H1 (cell line): Measurements from ENCODE around the gene CRHR2. TPM values are rescaled to one million over a fixed set of nuclear protein-coding genes. Genes with fewer than 3 reads are reported as not detected.

Experiments used
- CTCF ChIA-PET: fragments of 300-600 bp; sonication (Branson Sonifier 250); formaldehyde crosslinking; loops from one replicate; lab custom pipeline; 2021; ENCODE audit not compliant: partially characterized antibody; lab: Charles Lee
- POLR2A ChIA-PET: fragments of 300-600 bp; sonication (Branson Sonifier 250); formaldehyde crosslinking; loops from one replicate; lab custom pipeline; 2021; ENCODE audit warnings: inconsistent platforms; ENCODE audit not compliant: partially characterized antibody; lab: Charles Lee
- DNase-seq, 2 experiments: peaks; one replicate each; pipeline versions ENCODE4 v3.0.0 to v3.0.0-alpha.2; 2010 to 2022; ENCODE audit warnings: low spot score in 2 of 2, low read depth in 1 of 2, mixed read lengths in 1 of 2
- FAIRE-seq: peaks from 2 replicates; lab custom pipeline; 2011; peaks lifted over from hg19 to GRCh38; lab: Jason Lieb, UNC
- H2AFZ ChIP-seq: 2 replicates; pipeline ENCODE4 v1.8.1; 2012; ENCODE audit warnings: low read length, inconsistent platforms
- H2AK5ac ChIP-seq: 2 replicates; pipeline ENCODE4 v1.6.1; 2013; ENCODE audit warnings: low read depth, low read length
- H2BK120ac ChIP-seq: replicated peaks from 2 replicates; pipeline ENCODE3; 2013; ENCODE audit warnings: low read depth, low read length, inconsistent platforms
- H2BK12ac ChIP-seq: 2 replicates; pipeline ENCODE4 v1.6.1; 2013; ENCODE audit warnings: low read depth, low read length
- H2BK15ac ChIP-seq: 2 replicates; pipeline ENCODE4 v1.6.1; 2013; ENCODE audit warnings: low read length
- H2BK20ac ChIP-seq: 2 replicates; pipeline ENCODE4 v1.6.1; 2013; ENCODE audit warnings: low read length
- H2BK5ac ChIP-seq: 2 replicates; pipeline ENCODE4 v1.6.1; 2013; ENCODE audit warnings: low read depth, low read length
- H3K14ac ChIP-seq: 2 replicates; pipeline ENCODE4 v1.6.1; 2013; ENCODE audit warnings: inconsistent platforms; ENCODE audit not compliant: insufficient read length
- H3K18ac ChIP-seq: 2 replicates; pipeline ENCODE4 v1.6.1; 2013; ENCODE audit warnings: low read length; ENCODE audit errors: extremely low read depth
- H3K23ac ChIP-seq: 2 replicates; pipeline ENCODE4 v1.6.1; 2013; ENCODE audit warnings: inconsistent platforms; ENCODE audit not compliant: insufficient read length
- H3K23me2 ChIP-seq: 2 replicates; pipeline ENCODE4 v1.6.1; 2013; ENCODE audit warnings: low read depth, low read length
- H3K27ac ChIP-seq: 2 replicates; pipeline ENCODE4 v1.6.1; 2011; ENCODE audit warnings: low read depth, low read length, inconsistent platforms
- H3K27me3 ChIP-seq, 4 experiments: replicated peaks in 1 of 4; 1 replicate in 1 of 4; 2 replicates in 3 of 4; pipeline versions ENCODE4 v1.6.1 to v1.8.1; 2011 to 2013; ENCODE audit warnings: low read length in 3 of 4, mild to moderate bottlenecking in 3 of 4, inconsistent platforms in 2 of 4, mixed read lengths in 2 of 4, moderate library complexity in 1 of 4; ENCODE audit not compliant: control insufficient read depth in 3 of 4, insufficient read depth in 3 of 4; ENCODE audit errors: extremely low read depth in 1 of 4
- H3K36me3 ChIP-seq, 4 experiments: 2 replicates each; pipeline versions ENCODE4 v1.6.1 to v1.8.1; 2011 to 2013; ENCODE audit warnings: mild to moderate bottlenecking in 4 of 4, low read length in 3 of 4, moderate library complexity in 2 of 4, control low read depth in 1 of 4, inconsistent platforms in 1 of 4; ENCODE audit not compliant: insufficient read depth in 4 of 4, control insufficient read depth in 2 of 4
- H3K4ac ChIP-seq: replicated peaks from 2 replicates; pipeline ENCODE3; 2013; ENCODE audit warnings: low read length, low read depth, mixed read lengths, inconsistent platforms; ENCODE audit not compliant: insufficient read length
- H3K4me1 ChIP-seq, 4 experiments: replicated peaks in 1 of 4; 1 replicate in 1 of 4; 2 replicates in 3 of 4; pipeline versions ENCODE4 v1.6.1 to v1.8.1; 2011 to 2013; ENCODE audit warnings: low read length in 3 of 4, inconsistent platforms in 2 of 4, mixed read lengths in 1 of 4; ENCODE audit not compliant: insufficient read depth in 4 of 4, control insufficient read depth in 3 of 4
- H3K4me2 ChIP-seq, 2 experiments: 2 replicates each; pipeline versions ENCODE4 v1.6.1 to v1.8.1; 2011 to 2013; ENCODE audit warnings: low read depth in 2 of 2, low read length in 2 of 2, control low read depth in 1 of 2, inconsistent platforms in 1 of 2, mild to moderate bottlenecking in 1 of 2; ENCODE audit not compliant: insufficient read depth in 1 of 2
- H3K4me3 ChIP-seq, 4 experiments: fragments of 200-600, 300-600 bp in 1 of 4; sonication (generic), shearing (Covaris generic), sonication (Bioruptor Twin) in 1 of 4; 2 replicates each; pipeline versions ENCODE4 v1.5.1 to v1.8.1; 2011 to 2016; ENCODE audit warnings: low read length in 4 of 4, low read depth in 3 of 4, control low read depth in 2 of 4, inconsistent platforms in 2 of 4, mild to moderate bottlenecking in 2 of 4, mixed read lengths in 1 of 4, moderate library complexity in 1 of 4; ENCODE audit not compliant: insufficient read depth in 2 of 4; ENCODE audit errors: extremely low read depth in 1 of 4
- H3K56ac ChIP-seq: replicated peaks from 2 replicates; pipeline ENCODE3; 2013; ENCODE audit warnings: low read depth, mild to moderate bottlenecking, mixed read lengths, low read length, inconsistent platforms; ENCODE audit not compliant: insufficient read length
- H3K79me1 ChIP-seq: 2 replicates; pipeline ENCODE4 v1.6.1; 2013; ENCODE audit warnings: low read depth, low read length, control low read depth
- H3K79me2 ChIP-seq, 2 experiments: 2 replicates each; pipeline versions ENCODE4 v1.6.1 to v1.8.1; 2012 to 2013; ENCODE audit warnings: low read length in 2 of 2, mild to moderate bottlenecking in 2 of 2, inconsistent platforms in 1 of 2; ENCODE audit not compliant: insufficient read depth in 2 of 2, control insufficient read depth in 1 of 2
- H3K9ac ChIP-seq, 4 experiments: replicated peaks in 1 of 4; 1 replicate in 1 of 4; 2 replicates in 3 of 4; pipeline versions ENCODE4 v1.6.1 to v1.8.1; 2011 to 2013; ENCODE audit warnings: low read depth in 3 of 4, low read length in 3 of 4, control low read depth in 2 of 4, mild to moderate bottlenecking in 2 of 4, moderate library complexity in 2 of 4, inconsistent platforms in 1 of 4; ENCODE audit errors: extremely low read depth in 1 of 4
- H3K9me3 ChIP-seq, 2 experiments: 2 replicates each; pipeline versions ENCODE4 v1.6.1 to v1.8.1; 2012 to 2013; ENCODE audit warnings: mild to moderate bottlenecking in 2 of 2, moderate library complexity in 2 of 2, control low read depth in 1 of 2, inconsistent platforms in 1 of 2, low read depth in 1 of 2, low read length in 1 of 2, mixed read lengths in 1 of 2; ENCODE audit not compliant: insufficient read depth in 2 of 2
- H4K20me1 ChIP-seq, 2 experiments: replicated peaks in 1 of 2; 2 replicates each; pipeline versions ENCODE3 to v1.8.1; 2011 to 2013; ENCODE audit warnings: inconsistent platforms in 2 of 2, low read length in 2 of 2, mild to moderate bottlenecking in 1 of 2; ENCODE audit not compliant: insufficient read depth in 2 of 2, control insufficient read depth in 1 of 2
- H4K5ac ChIP-seq: 2 replicates; pipeline ENCODE4 v1.6.1; 2013; ENCODE audit warnings: low read length, low read depth, mixed read lengths, inconsistent platforms; ENCODE audit not compliant: insufficient read length
- H4K8ac ChIP-seq: 2 replicates; pipeline ENCODE4 v1.8.0; 2013; ENCODE audit warnings: mild to moderate bottlenecking, moderate library complexity, low read length, inconsistent platforms; ENCODE audit not compliant: insufficient read depth; ENCODE audit errors: extremely low read depth
- H4K91ac ChIP-seq: replicated peaks from 2 replicates; pipeline ENCODE3; 2013; ENCODE audit warnings: low read length, mixed read lengths, inconsistent platforms; ENCODE audit not compliant: insufficient read length
- BACH1 ChIP-seq: IDR thresholded peaks from 2 replicates; pipeline ENCODE4 v1.6.1; 2012; ENCODE audit warnings: low read length, improper control_type of control experiment
- CEBPB ChIP-seq: IDR thresholded peaks from 2 replicates; pipeline ENCODE4 v1.6.1; 2012; ENCODE audit warnings: low read depth, low read length
- POLR2A ChIP-seq, 2 experiments: IDR thresholded peaks; 1 replicate in 1 of 2; 2 replicates in 1 of 2; pipeline ENCODE4 v1.6.1; 2011; ENCODE audit warnings: low read depth in 2 of 2, low read length in 2 of 2, mild to moderate bottlenecking in 2 of 2; ENCODE audit errors: control extremely low read depth in 1 of 2
- RXRA ChIP-seq: IDR thresholded peaks from 2 replicates; pipeline ENCODE4 v1.6.1; 2011; ENCODE audit warnings: low read depth, mild to moderate bottlenecking, low read length, moderate library complexity; ENCODE audit not compliant: insufficient read depth
- SIX5 ChIP-seq: IDR thresholded peaks from 2 replicates; pipeline ENCODE4 v1.6.1; 2011; ENCODE audit warnings: mild to moderate bottlenecking, low read depth, low read length
- WGBS, 2 experiments: shearing (Covaris generic) in 1 of 2; methylation state at CpG; one replicate each; pipeline versions ENCODE4 v1.1.6 to v1.1.7; 2013 to 2015; ENCODE audit warnings: low lambda C conversion rate in 2 of 2, mixed read lengths in 2 of 2, inconsistent platforms in 1 of 2, low coverage in 1 of 2, missing lambda C conversion rate in 1 of 2; ENCODE audit not compliant: insufficient replicate concordance in 2 of 2, insufficient coverage in 1 of 2, insufficient read length in 1 of 2; ENCODE audit errors: extremely low coverage in 1 of 2, missing lambda C conversion rate in 1 of 2; 5-methylcytosine and 5-hydroxymethylcytosine counted together
- polyA plus RNA-seq, 7 experiments: library from polyadenylated mRNA; depleted of rRNA in 3 of 7; stranded (reverse) in 5 of 7; unstranded in 2 of 7; fragments of >200 nt in 5 of 7; fragments of 200-250 nt in 2 of 7; gene quantifications; 1 replicate in 5 of 7; 2 replicates in 1 of 7; 4 replicates in 1 of 7; pipeline versions ENCODE4 v1.2.1 to v1.2.3, GENCODE V29; 2011 to 2013; ENCODE audit warnings: missing spikeins in 2 of 7, mixed read lengths in 2 of 7
- total RNA-seq: library from RNA; stranded (reverse); fragmentation: NEBNext Ultra II Directional; extraction: Animal tissue kit (Norgen Biotek cat#: 25700); gene quantifications from 2 replicates; pipeline ENCODE4 v1.2.1, GENCODE V29; 2021
- TF ChIP-seq, protein P1 (sequence below), 3 experiments: IDR thresholded peaks; 1 replicate in 2 of 3; 2 replicates in 1 of 3; pipeline versions ENCODE4 v1.5.1 to v1.6.1; 2011; ENCODE audit warnings: low read length in 3 of 3, mild to moderate bottlenecking in 3 of 3, inconsistent platforms in 2 of 3, low read depth in 1 of 3, moderate library complexity in 1 of 3; ENCODE audit not compliant: insufficient read depth in 1 of 3; ENCODE audit errors: control extremely low read depth in 1 of 3
- TF ChIP-seq, protein P2 (sequence below): IDR thresholded peaks from 2 replicates; pipeline ENCODE4 v1.6.1; 2012; ENCODE audit warnings: inconsistent platforms

Gene CRHR2
- total and polyA plus RNA-seq, 2 of the 8 experiments (the other 6 are each of a cell fraction or from before 2014, with no cell fraction given): 0.37 to 1.3 TPM

DNA sequence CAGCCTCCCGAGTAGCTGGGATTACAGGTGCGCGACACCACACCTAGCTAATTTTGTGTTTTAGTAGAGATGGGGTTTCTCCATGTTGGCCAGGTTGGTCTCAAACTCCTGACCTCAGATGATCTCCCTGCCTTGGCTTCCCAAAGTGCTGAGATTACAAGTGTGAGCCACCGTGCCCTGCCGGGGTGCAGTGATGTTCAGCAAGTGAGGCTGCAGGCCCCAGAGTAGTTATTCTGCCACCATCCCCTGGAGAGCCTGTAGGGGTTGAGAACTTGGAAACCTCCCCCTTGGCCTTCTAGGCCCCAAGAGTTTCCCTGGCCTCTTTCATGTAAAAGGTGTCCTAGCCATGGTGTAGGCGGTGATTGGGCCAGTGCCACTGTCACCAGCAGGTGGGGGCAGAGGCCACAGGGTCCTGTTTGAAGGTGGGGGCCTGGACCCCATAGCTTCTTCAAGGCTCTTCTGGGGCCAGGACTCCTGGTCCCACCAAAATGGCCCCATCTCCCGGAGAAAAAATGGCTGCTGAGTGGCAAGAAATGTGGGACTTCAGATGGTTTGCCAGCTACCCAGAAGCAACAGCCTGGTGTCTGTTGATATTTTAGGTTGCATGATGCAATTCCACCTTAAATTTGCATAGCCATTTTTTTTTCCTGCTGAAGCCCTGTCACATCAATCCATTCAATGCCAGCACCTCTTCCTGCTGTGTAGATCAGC, 44.2 kb upstream of the CRHR2 start:
- Histone ChIP-seq H4K5ac (peak overlapping the region; percentile 18), H3K27ac (peak overlapping the region; percentile 61; the same call in 1 of the 2 replicates), H3K36me3 (no peaks in the 10 kb centered on the region), H4K8ac (no peak overlapping the region), H3K4me1 (peaks cover 0 to 17% (median 11%) of the 10 kb centered on the region in 4 experiments; a peak in 6 of 7 replicates), H3K18ac (peak overlapping the region; percentile 64; the same call in 1 of the 2 replicates), H3K9me3 (no peaks in the 10 kb centered on the region), H2AFZ (no peak overlapping the region), H4K20me1 (no peaks in the 10 kb centered on the region), H3K27me3 (no peaks in the 10 kb centered on the region; a peak in 2 of 7 replicates), H3K79me2 (no peaks in the 10 kb centered on the region), H3K79me1 (no peaks in the 10 kb centered on the region; the same call in 1 of the 2 replicates), H3K14ac (no peak overlapping the region), H3K23me2 (no peaks in the 10 kb centered on the region), H2BK15ac (no peak overlapping the region), H3K9ac (no peak overlapping the region; a peak in 1 of 7 replicates), H2AK5ac (0 out of 2 replicates have a peak overlapping the region, but pooled peaks have one; percentile 33), H4K91ac (peak overlapping the region; percentile 46), H2BK120ac (no peak overlapping the region), H2BK20ac (peak overlapping the region; percentile 23; the same call in 1 of the 2 replicates), H3K4ac (peak overlapping the region; percentile 50), H2BK5ac (peak overlapping the region; percentile 41; the same call in 1 of the 2 replicates), H3K4me3 (no peak overlapping the region), H3K23ac (no peak overlapping the region), H3K56ac (no peak overlapping the region), H3K4me2 (peak overlapping the region; percentile 11 to 36; a peak in 2 of 4 replicates), H2BK12ac (peak overlapping the region; percentile 62; the same call in 1 of the 2 replicates)
- FAIRE-seq (no peak), DNase-seq (no peak)
- ChIA-PET POLR2A (interaction anchor here (0.6 to 2.0 kb wide), 10 partner anchors 8 to 291 kb away, joined by 3 to 5 read pairs (median 3); no protein-coding TSS in a partner anchor), CTCF (interaction anchor here (0.7 to 4.9 kb wide), 13 partner anchors 10 to 251 kb away, joined by 3 to 56 read pairs (median 5); no protein-coding TSS in a partner anchor)
- 92% methylated on average over 7 of the region's 7 CpGs; no CpG with 5 or more reads in 1 of the 2 experiments for WGBS, 2 experiments
- TF ChIP-seq POLR2A (IDR thresholded peaks at IDR 0.05; ENCODE audit: control extremely low read depth in 1 of 2, low read depth in 2 of 2, low read length in 2 of 2): no peak
- peak; percentile 70 for TF ChIP-seq CEBPB
- TF ChIP-seq, protein P1, sequence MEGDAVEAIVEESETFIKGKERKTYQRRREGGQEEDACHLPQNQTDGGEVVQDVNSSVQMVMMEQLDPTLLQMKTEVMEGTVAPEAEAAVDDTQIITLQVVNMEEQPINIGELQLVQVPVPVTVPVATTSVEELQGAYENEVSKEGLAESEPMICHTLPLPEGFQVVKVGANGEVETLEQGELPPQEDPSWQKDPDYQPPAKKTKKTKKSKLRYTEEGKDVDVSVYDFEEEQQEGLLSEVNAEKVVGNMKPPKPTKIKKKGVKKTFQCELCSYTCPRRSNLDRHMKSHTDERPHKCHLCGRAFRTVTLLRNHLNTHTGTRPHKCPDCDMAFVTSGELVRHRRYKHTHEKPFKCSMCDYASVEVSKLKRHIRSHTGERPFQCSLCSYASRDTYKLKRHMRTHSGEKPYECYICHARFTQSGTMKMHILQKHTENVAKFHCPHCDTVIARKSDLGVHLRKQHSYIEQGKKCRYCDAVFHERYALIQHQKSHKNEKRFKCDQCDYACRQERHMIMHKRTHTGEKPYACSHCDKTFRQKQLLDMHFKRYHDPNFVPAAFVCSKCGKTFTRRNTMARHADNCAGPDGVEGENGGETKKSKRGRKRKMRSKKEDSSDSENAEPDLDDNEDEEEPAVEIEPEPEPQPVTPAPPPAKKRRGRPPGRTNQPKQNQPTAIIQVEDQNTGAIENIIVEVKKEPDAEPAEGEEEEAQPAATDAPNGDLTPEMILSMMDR (IDR thresholded peaks at IDR 0.05; ENCODE audit: control extremely low read depth in 1 of 3, insufficient read depth in 1 of 3, low read depth in 1 of 3, low read length in 3 of 3): peak in 2 of 3 experiments; percentile 15; a peak in 2 of 4 replicates
- TF ChIP-seq RXRA: no peak
- TF ChIP-seq, protein P2, sequence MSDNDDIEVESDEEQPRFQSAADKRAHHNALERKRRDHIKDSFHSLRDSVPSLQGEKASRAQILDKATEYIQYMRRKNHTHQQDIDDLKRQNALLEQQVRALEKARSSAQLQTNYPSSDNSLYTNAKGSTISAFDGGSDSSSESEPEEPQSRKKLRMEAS: no peak
- no peak for TF ChIP-seq BACH1
- TF ChIP-seq SIX5: no peak
